ENCODE results near the gene ATRAID.

Gene ATRAID

GRCh38 chr2:27261926-27262298 lies 50.1 kb downstream of the ATRAID start:
- Histone ChIP-seq H3K4me3 (ENCODE audit: insufficient read depth, low read depth, low read length) (no peak overlapping the region), H3K9me3 (ENCODE audit: control insufficient read depth, low read length) (no peaks in the 10 kb centered on the region), H3K4me1 (ENCODE audit: control insufficient read depth, insufficient read depth, low read length) (peaks cover 15% of the 10 kb centered on the region), H3K27ac (ENCODE audit: insufficient read depth, low read depth, low read length, poor library complexity, severe bottlenecking) (no peak overlapping the region), H3K36me3 (ENCODE audit: control insufficient read depth, insufficient read depth, low read length) (no peaks in the 10 kb centered on the region), H3K27me3 (ENCODE audit: control insufficient read depth, insufficient read depth, low read length, poor library complexity, severe bottlenecking) (peaks cover 75% of the 10 kb centered on the region)
- WGBS, 2 experiments: 2% methylated on average over 40 of the region's 40 CpGs

DNA sequence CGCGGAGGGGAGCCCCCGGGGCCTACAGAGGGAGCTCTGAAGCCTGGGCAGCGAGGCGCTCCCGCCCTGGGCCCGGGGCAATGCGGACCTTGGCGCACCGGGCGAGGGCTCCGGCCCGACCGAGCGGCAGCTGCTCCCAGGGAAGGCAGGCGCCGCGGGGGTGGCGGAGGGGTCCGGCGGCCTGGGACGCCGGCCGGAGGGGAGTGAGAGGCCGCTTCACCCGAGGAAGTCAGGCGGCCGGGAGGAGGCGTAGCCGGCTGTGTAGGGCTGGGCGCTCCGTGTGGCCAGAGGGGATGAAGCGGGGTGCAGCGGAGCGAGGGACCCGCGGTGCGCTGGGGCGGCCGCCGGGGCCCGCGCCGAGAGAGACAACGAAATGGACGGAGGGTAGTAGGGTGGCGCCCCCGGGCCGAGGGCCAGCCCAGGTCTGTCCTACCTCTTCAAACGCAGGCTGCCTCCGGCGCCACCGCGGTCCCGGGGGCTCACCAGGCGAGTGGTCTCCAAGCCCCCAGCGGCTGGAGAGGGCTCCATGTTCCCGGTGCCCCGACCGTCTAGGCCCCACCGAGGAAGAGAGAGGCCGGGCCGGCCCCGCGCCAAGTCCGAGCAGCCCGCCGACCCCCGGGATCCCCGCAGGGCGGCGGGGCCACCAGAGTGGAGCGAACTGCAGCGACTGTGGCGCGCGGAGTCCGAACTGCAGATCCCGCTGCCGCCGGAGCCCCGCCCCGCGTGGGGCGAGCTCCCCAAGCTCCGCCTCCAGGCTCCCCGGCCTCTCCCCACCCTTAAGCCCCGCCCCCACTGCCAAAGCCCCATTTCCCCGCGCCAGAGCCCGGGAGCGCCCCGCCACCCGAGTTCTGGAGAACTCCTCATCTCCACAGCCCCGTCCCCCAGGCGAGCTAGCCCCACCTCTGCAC lies 50.8 kb downstream of the ATRAID start, which contains the start of gene SLC30A3:
SLC30A3 (minus strand) TSS at position 669 of the 908 bp plus-strand sequence; CDS start at position 528, 141 bp downstream.
- Histone ChIP-seq H3K27me3 (ENCODE audit: control insufficient read depth, insufficient read depth, low read length, poor library complexity, severe bottlenecking) (peaks cover 81% of the 10 kb centered on the region), H3K4me1 (ENCODE audit: control insufficient read depth, insufficient read depth, low read length) (peaks cover 15% of the 10 kb centered on the region), H3K36me3 (ENCODE audit: control insufficient read depth, insufficient read depth, low read length) (no peaks in the 10 kb centered on the region), H3K27ac (ENCODE audit: insufficient read depth, low read depth, low read length, poor library complexity, severe bottlenecking) (no peak within 1 kb of the TSS), H3K4me3 (ENCODE audit: insufficient read depth, low read depth, low read length) (peak within 1 kb of the TSS; percentile 33), H3K9me3 (ENCODE audit: control insufficient read depth, low read length) (no peaks in the 10 kb centered on the region)
- 1% methylated on average over 96 of the region's 96 CpGs for WGBS, 2 experiments

- WGBS, 2 experiments: 2 to 3% methylated on average over 46 of the region's 46 CpGs
- Histone ChIP-seq H3K27me3 (ENCODE audit: control insufficient read depth, insufficient read depth, low read length, poor library complexity, severe bottlenecking) (peaks cover 81% of the 10 kb centered on the region), H3K9me3 (ENCODE audit: control insufficient read depth, low read length) (no peaks in the 10 kb centered on the region), H3K4me3 (ENCODE audit: insufficient read depth, low read depth, low read length) (peak overlapping the region; percentile 33), H3K27ac (ENCODE audit: insufficient read depth, low read depth, low read length, poor library complexity, severe bottlenecking) (no peak overlapping the region), H3K4me1 (ENCODE audit: control insufficient read depth, insufficient read depth, low read length) (peaks cover 15% of the 10 kb centered on the region), H3K36me3 (ENCODE audit: control insufficient read depth, insufficient read depth, low read length) (no peaks in the 10 kb centered on the region)
These were observed 51.7 kb downstream of the ATRAID start for GRCh38 chr2:27263287-27264252.

DNA sequence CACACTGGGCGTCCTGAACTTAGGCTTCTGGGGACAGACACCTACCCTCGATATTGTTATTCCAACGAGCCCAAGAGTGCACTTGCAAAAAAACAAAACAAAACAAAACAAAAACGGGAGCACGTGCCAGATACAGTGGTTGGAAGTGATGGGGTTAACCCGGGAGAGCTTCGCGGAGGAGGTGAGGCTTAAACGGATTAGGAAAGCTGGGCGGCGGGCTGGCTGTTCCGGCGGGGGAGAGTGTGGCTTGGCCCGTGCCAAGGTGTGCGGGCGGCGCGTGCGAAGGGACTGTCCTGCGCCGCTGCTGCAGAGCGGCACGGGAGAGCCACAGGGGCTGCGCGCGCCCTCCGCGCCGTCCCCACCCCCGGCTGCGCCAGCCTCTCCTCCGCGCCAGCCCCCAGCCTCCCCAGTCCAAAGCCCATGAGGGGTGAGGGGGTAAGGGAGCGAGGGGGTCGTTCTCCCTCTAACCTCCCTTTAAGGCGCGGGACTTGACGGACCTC lies 52.5 kb downstream of the ATRAID start:
- no peaks in the 10 kb centered on the region for H3K36me3 ChIP-seq (ENCODE audit: control insufficient read depth, insufficient read depth, low read length)
- H3K4me3 ChIP-seq (ENCODE audit: insufficient read depth, low read depth, low read length): peak overlapping the region; percentile 32
- H3K9me3 ChIP-seq (ENCODE audit: control insufficient read depth, low read length): no peaks in the 10 kb centered on the region
- H3K4me1 ChIP-seq (ENCODE audit: control insufficient read depth, insufficient read depth, low read length): peaks cover 15% of the 10 kb centered on the region
- H3K27ac ChIP-seq (ENCODE audit: insufficient read depth, low read depth, low read length, poor library complexity, severe bottlenecking): no peak overlapping the region
- H3K27me3 ChIP-seq (ENCODE audit: control insufficient read depth, insufficient read depth, low read length, poor library complexity, severe bottlenecking): peaks cover 81% of the 10 kb centered on the region
- WGBS, 2 experiments: 0 to 1% methylated on average over 37 to 38 of the region's 38 CpGs

DNA sequence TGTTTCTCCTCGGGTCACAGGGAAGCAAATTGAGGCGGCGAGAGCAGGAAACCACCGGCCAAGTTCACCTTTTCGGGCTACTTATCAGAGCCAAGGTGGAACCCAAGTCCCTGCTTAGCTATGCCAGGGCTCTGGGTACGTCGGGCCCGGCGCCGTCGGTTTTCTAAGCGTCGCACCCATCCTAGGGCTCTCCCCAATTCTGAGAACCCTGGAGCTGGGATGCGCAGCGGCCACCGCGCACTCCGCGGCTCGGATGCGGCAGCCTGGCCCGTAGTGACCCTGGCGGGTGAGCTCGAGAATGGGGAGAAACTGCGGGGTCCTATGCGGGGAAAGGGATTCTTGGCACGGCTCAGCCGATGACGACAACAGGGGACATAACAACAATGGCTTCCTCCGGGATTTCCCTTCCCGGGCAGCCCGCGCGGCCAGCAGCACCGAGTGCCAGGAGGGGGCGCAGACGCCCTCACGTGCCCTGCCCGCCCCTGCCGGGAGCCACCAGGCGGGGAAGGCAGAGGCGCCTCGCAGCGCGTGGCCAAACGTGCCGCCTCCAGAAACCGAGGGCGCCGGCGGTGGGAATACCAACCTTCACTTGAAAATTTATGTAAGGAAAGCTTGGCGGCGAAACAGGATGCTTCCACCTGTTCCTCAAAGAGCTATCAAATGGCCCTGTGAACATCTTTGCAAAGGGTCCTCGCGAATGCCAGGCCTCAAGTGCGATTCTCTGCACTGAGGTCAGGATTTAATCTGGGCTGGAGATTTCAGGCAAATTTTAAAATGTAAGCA lies 53.1 kb downstream of the ATRAID start:
- Histone ChIP-seq H3K9me3 (ENCODE audit: control insufficient read depth, low read length) (no peaks in the 10 kb centered on the region), H3K4me1 (ENCODE audit: control insufficient read depth, insufficient read depth, low read length) (peaks cover 15% of the 10 kb centered on the region), H3K27me3 (ENCODE audit: control insufficient read depth, insufficient read depth, low read length, poor library complexity, severe bottlenecking) (peaks cover 75% of the 10 kb centered on the region), H3K36me3 (ENCODE audit: control insufficient read depth, insufficient read depth, low read length) (no peaks in the 10 kb centered on the region), H3K4me3 (ENCODE audit: insufficient read depth, low read depth, low read length) (peak overlapping the region; percentile 32), H3K27ac (ENCODE audit: insufficient read depth, low read depth, low read length, poor library complexity, severe bottlenecking) (no peak overlapping the region)
- 5% methylated on average over 56 of the region's 56 CpGs for WGBS, 2 experiments

- Histone ChIP-seq H3K9me3 (ENCODE audit: control insufficient read depth, low read length) (no peaks in the 10 kb centered on the region), H3K27ac (ENCODE audit: insufficient read depth, low read depth, low read length, poor library complexity, severe bottlenecking) (no peak overlapping the region), H3K4me3 (ENCODE audit: insufficient read depth, low read depth, low read length) (no peak overlapping the region), H3K4me1 (ENCODE audit: control insufficient read depth, insufficient read depth, low read length) (peaks cover 15% of the 10 kb centered on the region), H3K27me3 (ENCODE audit: control insufficient read depth, insufficient read depth, low read length, poor library complexity, severe bottlenecking) (peaks cover 70% of the 10 kb centered on the region), H3K36me3 (ENCODE audit: control insufficient read depth, insufficient read depth, low read length) (no peaks in the 10 kb centered on the region)
These were observed 53.7 kb downstream of the ATRAID start for GRCh38 chr2:27265536-27265870.
